Neural progenitor cell (in vitro differentiated cells): ENCODE measurements around the gene GCK. TPM values are rescaled to one million over a fixed set of nuclear protein-coding genes. Genes with fewer than 3 reads are reported as not detected.
A peak's percentile ranks its signal among the peaks of the same experiment; 100 is the strongest.

Source experiments
- DNase-seq: peaks from one replicate; pipeline ENCODE4 v3.0.0-alpha.2; 2016; ENCODE audit warnings: low spot score
- H2AFZ ChIP-seq: fragments of 200-600 bp; sonication (generic); replicated peaks from 2 replicates; pipeline ENCODE4 v1.6.1; 2016; ENCODE audit warnings: antibody characterized with exemption
- H3F3A ChIP-seq: fragments of 200-600 bp; sonication (generic); 2 replicates; pipeline ENCODE4 v1.6.1; 2016; ENCODE audit warnings: antibody characterized with exemption, low read depth
- H3K27ac ChIP-seq: fragments of 200-600 bp; sonication (generic); 2 replicates; pipeline ENCODE4 v1.5.1; 2016; ENCODE audit warnings: mild to moderate bottlenecking
- H3K27me3 ChIP-seq: fragments of 200-600 bp; sonication (generic); 2 replicates; pipeline ENCODE4 v1.6.1; 2016; ENCODE audit warnings: mild to moderate bottlenecking, moderate library complexity
- H3K36me3 ChIP-seq: fragments of 200-600 bp; sonication (generic); 2 replicates; pipeline ENCODE4 v1.5.1; 2016
- H3K4me1 ChIP-seq: fragments of 200-600 bp; sonication (generic); 2 replicates; pipeline ENCODE4 v1.6.1; 2016; ENCODE audit warnings: mixed run types
- H3K4me2 ChIP-seq: fragments of 200-600 bp; sonication (generic); 2 replicates; pipeline ENCODE4 v1.6.1; 2016
- H3K4me3 ChIP-seq: fragments of 200-600 bp; sonication (generic); 2 replicates; pipeline ENCODE4 v1.5.1; 2016
- H3K79me2 ChIP-seq: fragments of 200-600 bp; sonication (generic); 2 replicates; pipeline ENCODE4 v1.6.1; 2016; ENCODE audit warnings: low read depth
- H3K9ac ChIP-seq: fragments of 200-600 bp; sonication (generic); 2 replicates; pipeline ENCODE4 v1.6.1; 2016
- H3K9me3 ChIP-seq: fragments of 200-600 bp; sonication (generic); 2 replicates; pipeline ENCODE4 v1.5.1; 2016; ENCODE audit warnings: low read depth
- H4K20me1 ChIP-seq: fragments of 200-600 bp; sonication (generic); 2 replicates; pipeline ENCODE4 v1.6.1; 2016; ENCODE audit warnings: low read depth
- H3K27ac Mint-ChIP-seq: 3 replicates; pipeline ENCODE4 v1.8.0; 2021; ENCODE audit warnings: mixed read lengths
- H3K27me3 Mint-ChIP-seq: 2 replicates; pipeline ENCODE4 v1.8.0; 2022; ENCODE audit warnings: low read depth, mild to moderate bottlenecking, inconsistent platforms, moderate library complexity, mixed read lengths; ENCODE audit not compliant: insufficient read depth
- H3K36me3 Mint-ChIP-seq: 3 replicates; pipeline ENCODE4 v1.8.0; 2021; ENCODE audit warnings: mixed read lengths
- H3K4me1 Mint-ChIP-seq: 3 replicates; pipeline ENCODE4 v1.8.0; 2021; ENCODE audit warnings: mixed read lengths
- H3K4me3 Mint-ChIP-seq: 3 replicates; pipeline ENCODE4 v1.8.0; 2021; ENCODE audit warnings: mild to moderate bottlenecking, moderate library complexity, mixed read lengths
- H3K9me3 Mint-ChIP-seq: 3 replicates; pipeline ENCODE4 v1.8.0; 2020; ENCODE audit warnings: mixed read lengths
- CTCF ChIP-seq: fragments of 200-600 bp; sonication (generic); IDR thresholded peaks from 2 replicates; pipeline ENCODE4 v1.5.1; 2017; ENCODE audit warnings: antibody characterized with exemption, mild to moderate bottlenecking
- EZH2 ChIP-seq: fragments of 200-600 bp; sonication (generic); IDR thresholded peaks from 2 replicates; pipeline ENCODE4 v1.6.1; 2017; ENCODE audit warnings: antibody characterized with exemption, mild to moderate bottlenecking, moderate library complexity
- EZH2phosphoT487 ChIP-seq: fragments of 200-600 bp; sonication (generic); IDR thresholded peaks from 2 replicates; pipeline ENCODE4 v1.6.1; 2017; ENCODE audit warnings: antibody characterized with exemption
- total RNA-seq: library from RNA; depleted of rRNA; stranded (reverse); fragments of >200 nt; gene quantifications from 2 replicates; pipeline ENCODE4 v1.2.3, GENCODE V29; 2015; ENCODE audit warnings: low replicate concordance

The GCK gene
- total RNA-seq, 1 donor from 2014 or later = not detected

DNA sequence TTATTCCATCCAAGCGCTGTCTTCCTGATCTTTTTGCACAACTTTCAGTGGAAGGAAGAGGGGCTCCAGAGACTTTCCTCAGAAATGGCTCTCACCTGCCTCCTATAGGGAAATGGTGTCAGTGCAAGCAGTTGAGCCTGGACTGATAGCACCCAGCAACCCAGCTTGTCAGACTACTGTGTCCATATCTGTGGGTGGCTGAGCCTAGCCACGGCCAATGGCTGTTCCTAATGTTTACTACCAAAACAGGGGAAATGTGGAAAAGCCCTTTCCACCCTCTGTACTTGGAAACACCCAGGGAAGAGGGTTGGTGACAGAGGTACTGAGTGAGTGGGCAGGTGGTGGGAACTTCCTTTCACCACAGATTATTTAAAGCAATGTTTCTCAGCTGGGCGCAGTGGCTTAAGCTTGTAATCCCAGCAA, 7.2 kb upstream of the GCK start:
- Histone ChIP-seq H3K4me2 (no peak overlapping the region), H3K36me3 (no peaks in the 10 kb centered on the region), H2AFZ (no peak overlapping the region), H3K9me3 (no peaks in the 10 kb centered on the region), H3K4me1 (peaks cover under 1% of the 10 kb centered on the region), H3K27me3 (peaks cover 17% of the 10 kb centered on the region), H3K79me2 (peaks cover 6% of the 10 kb centered on the region), H4K20me1 (peaks cover 1% of the 10 kb centered on the region), H3K9ac (no peak overlapping the region), H3K27ac (no peak overlapping the region), H3F3A (peaks cover 1% of the 10 kb centered on the region), H3K4me3 (no peak overlapping the region)
- H3K9me3 Mint-ChIP-seq = no peaks in the 10 kb centered on the region
- TF ChIP-seq EZH2phosphoT487 (no peak), CTCF (peak; percentile 70)
- peaks cover under 1% of the 10 kb centered on the region for H3K27me3 Mint-ChIP-seq
- no peak overlapping the region for H3K27ac Mint-ChIP-seq
- DNase-seq = peak; percentile 64
- H3K36me3 Mint-ChIP-seq = no peaks in the 10 kb centered on the region
- no peak overlapping the region for H3K4me3 Mint-ChIP-seq
- H3K4me1 Mint-ChIP-seq = peaks cover 4% of the 10 kb centered on the region

GRCh38 chr7:44195889-44196288, 6.7 kb upstream of the GCK start:
- Histone ChIP-seq H3K4me1 (no peaks in the 10 kb centered on the region), H4K20me1 (no peaks in the 10 kb centered on the region), H3K9ac (no peak overlapping the region), H2AFZ (no peak overlapping the region), H3K27me3 (peaks cover 17% of the 10 kb centered on the region), H3K4me3 (no peak overlapping the region), H3K36me3 (no peaks in the 10 kb centered on the region), H3F3A (no peaks in the 10 kb centered on the region), H3K4me2 (no peak overlapping the region), H3K9me3 (no peaks in the 10 kb centered on the region), H3K79me2 (no peaks in the 10 kb centered on the region), H3K27ac (no peak overlapping the region)
- no peak for DNase-seq
- TF ChIP-seq EZH2phosphoT487 = no peak
- Mint-ChIP-seq H3K9me3 (no peaks in the 10 kb centered on the region), H3K4me1 (peaks cover 2% of the 10 kb centered on the region), H3K4me3 (no peak overlapping the region), H3K27me3 (peaks cover 2% of the 10 kb centered on the region), H3K27ac (no peak overlapping the region), H3K36me3 (no peaks in the 10 kb centered on the region)

- H3K36me3 ChIP-seq = no peaks in the 10 kb centered on the region
- peaks cover 13% of the 10 kb centered on the region for H3K27me3 ChIP-seq
- H3K9me3 Mint-ChIP-seq = no peaks in the 10 kb centered on the region
- DNase-seq = no peak
- no peaks in the 10 kb centered on the region for H3K4me1 ChIP-seq
- H3K4me2 ChIP-seq = no peak overlapping the region
- no peaks in the 10 kb centered on the region for H3K9me3 ChIP-seq
- H3K36me3 Mint-ChIP-seq = no peaks in the 10 kb centered on the region
- no peak overlapping the region for H3K9ac ChIP-seq
- H2AFZ ChIP-seq = no peak overlapping the region
- no peak overlapping the region for H3K27ac Mint-ChIP-seq
- H3K79me2 ChIP-seq = no peaks in the 10 kb centered on the region
- peaks cover 5% of the 10 kb centered on the region for H3K27me3 Mint-ChIP-seq
- TF ChIP-seq CTCF = no peak
- no peak for TF ChIP-seq EZH2phosphoT487
- TF ChIP-seq EZH2 = no peak
- no peaks in the 10 kb centered on the region for H3F3A ChIP-seq
- H3K4me3 Mint-ChIP-seq = no peak overlapping the region
- H3K4me1 Mint-ChIP-seq = peaks cover 2% of the 10 kb centered on the region
- H4K20me1 ChIP-seq = no peaks in the 10 kb centered on the region
- no peak overlapping the region for H3K4me3 ChIP-seq
- no peak overlapping the region for H3K27ac ChIP-seq
These were observed 5.4 kb upstream of the GCK start for GRCh38 chr7:44194562-44195145.

- Histone ChIP-seq H3K36me3 (no peaks in the 10 kb centered on the region), H3K4me2 (no peak overlapping the region), H3K79me2 (no peaks in the 10 kb centered on the region), H3K27ac (no peak overlapping the region), H3K4me3 (no peak overlapping the region), H3K9ac (no peak overlapping the region), H3K9me3 (no peaks in the 10 kb centered on the region), H2AFZ (no peak overlapping the region), H4K20me1 (no peaks in the 10 kb centered on the region), H3K27me3 (peaks cover 13% of the 10 kb centered on the region), H3K4me1 (no peaks in the 10 kb centered on the region), H3F3A (no peaks in the 10 kb centered on the region)
- TF ChIP-seq EZH2phosphoT487 (no peak), EZH2 (no peak), CTCF (no peak)
- H3K36me3 Mint-ChIP-seq = no peaks in the 10 kb centered on the region
- H3K4me3 Mint-ChIP-seq = no peak overlapping the region
- peaks cover 8% of the 10 kb centered on the region for H3K4me1 Mint-ChIP-seq
- H3K27ac Mint-ChIP-seq = no peak overlapping the region
- H3K27me3 Mint-ChIP-seq = peaks cover 5% of the 10 kb centered on the region
- DNase-seq = no peak
- no peaks in the 10 kb centered on the region for H3K9me3 Mint-ChIP-seq
These were observed 4.8 kb upstream of the GCK start for GRCh38 chr7:44194069-44194468.
